Activated naive CD4-positive, alpha-beta T cell treated with anti-CD3 and anti-CD28 coated beads for 36 hours (primary cell): ENCODE data around the gene KLF16. TPM values are rescaled to one million over a fixed set of nuclear protein-coding genes. Genes with fewer than 3 reads are reported as not detected.

Experiments
- CTCF ChIA-PET: fragments of 350-600 bp; sonication (Branson Sonifier 250); formaldehyde crosslinking; loops from one replicate; lab custom pipeline; 2021; ENCODE audit warnings: antibody characterized with exemption; lab: Charles Lee
- DNase-seq: peaks from one replicate; pipeline ENCODE4 v3.0.0-alpha.2; 2020
- H3K27ac Mint-ChIP-seq: one replicate; pipeline ENCODE4 v1.8.0; 2021; ENCODE audit warnings: mild to moderate bottlenecking, mixed read lengths
- H3K27me3 Mint-ChIP-seq: one replicate; pipeline ENCODE4 v1.8.0; 2021; ENCODE audit warnings: low read depth, mixed read lengths
- H3K36me3 Mint-ChIP-seq: one replicate; pipeline ENCODE4 v1.8.0; 2021; ENCODE audit warnings: low read depth, mixed read lengths
- H3K4me1 Mint-ChIP-seq: one replicate; pipeline ENCODE4 v1.8.0; 2021; ENCODE audit warnings: low read depth, mixed read lengths
- H3K4me3 Mint-ChIP-seq: one replicate; pipeline ENCODE4 v1.8.0; 2021; ENCODE audit warnings: mild to moderate bottlenecking, moderate library complexity, mixed read lengths
- H3K9me3 Mint-ChIP-seq: one replicate; pipeline ENCODE4 v1.8.0; 2021; ENCODE audit warnings: mixed read lengths
- intact Hi-C: fragments of 100-400 bp; cut with micrococcal nuclease; formaldehyde crosslinking; loops from one replicate; pipeline ENCODE4 v1.15.1; 2023
- total RNA-seq, 2 experiments: library from RNA; stranded (reverse); gene quantifications; one replicate each; pipeline ENCODE4 v1.2.3, GENCODE V29; 2021

Gene KLF16
- total RNA-seq: 10 to 100 TPM; 13.5 to 15.0 TPM

- H3K9me3 Mint-ChIP-seq: no peaks in the 10 kb centered on the region
- no peaks in the 10 kb centered on the region for H3K27me3 Mint-ChIP-seq
- DNase-seq: no peak
- H3K4me1 Mint-ChIP-seq: peaks cover 38% of the 10 kb centered on the region
- no peaks in the 10 kb centered on the region for H3K36me3 Mint-ChIP-seq
- intact Hi-C loops: loop anchor here (1.0 to 5.0 kb wide), 5 partner anchors 8 to 456 kb away; partner anchors contain the start of genes DAZAP1, DOT1L, IZUMO4 and MBD3
- peak within 1 kb of the TSS; percentile 90 for H3K4me3 Mint-ChIP-seq
- CTCF ChIA-PET: no interaction called here
- peak within 1 kb of the TSS; percentile 84 for H3K27ac Mint-ChIP-seq
Observed at GRCh38 chr19:1863328-1863637, at the start of gene KLF16. KLF16 (minus strand) TSS chr19:1863579; CDS start chr19:1863497, 82 bp downstream.

- H3K27me3 Mint-ChIP-seq: no peaks in the 10 kb centered on the region
- H3K9me3 Mint-ChIP-seq: no peaks in the 10 kb centered on the region
- H3K4me3 Mint-ChIP-seq: no peak overlapping the region
- intact Hi-C loops: no loop called here
- H3K4me1 Mint-ChIP-seq: peaks cover 17% of the 10 kb centered on the region
- no peaks in the 10 kb centered on the region for H3K36me3 Mint-ChIP-seq
- no peak overlapping the region for H3K27ac Mint-ChIP-seq
- CTCF ChIA-PET: no interaction called here
- DNase-seq: no peak
Observed at GRCh38 chr19:1912760-1913505, 49.6 kb upstream of the KLF16 start.

- no peak overlapping the region for H3K27ac Mint-ChIP-seq
- peaks cover 17% of the 10 kb centered on the region for H3K4me1 Mint-ChIP-seq
- DNase-seq: no peak
- CTCF ChIA-PET: no interaction called here
- H3K9me3 Mint-ChIP-seq: no peaks in the 10 kb centered on the region
- H3K4me3 Mint-ChIP-seq: no peak overlapping the region
- intact Hi-C loops: no loop called here
- H3K27me3 Mint-ChIP-seq: no peaks in the 10 kb centered on the region
- H3K36me3 Mint-ChIP-seq: no peaks in the 10 kb centered on the region
Observed at GRCh38 chr19:1911995-1912394, 48.6 kb upstream of the KLF16 start.

GRCh38 chr19:1911098-1911497 is 47.7 kb upstream of the KLF16 start:
- no peaks in the 10 kb centered on the region for H3K9me3 Mint-ChIP-seq
- H3K27me3 Mint-ChIP-seq: no peaks in the 10 kb centered on the region
- no peak for DNase-seq
- CTCF ChIA-PET: no interaction called here
- H3K4me1 Mint-ChIP-seq: peaks cover 17% of the 10 kb centered on the region
- no peak overlapping the region for H3K27ac Mint-ChIP-seq
- no peak overlapping the region for H3K4me3 Mint-ChIP-seq
- no peaks in the 10 kb centered on the region for H3K36me3 Mint-ChIP-seq
- intact Hi-C loops: no loop called here

- Mint-ChIP-seq H3K27ac (no peak overlapping the region), H3K4me3 (no peak overlapping the region), H3K9me3 (no peaks in the 10 kb centered on the region), H3K36me3 (peaks cover 1% of the 10 kb centered on the region), H3K4me1 (peaks cover 23% of the 10 kb centered on the region), H3K27me3 (no peaks in the 10 kb centered on the region)
- DNase-seq: no peak
- intact Hi-C loops: no loop called here
- CTCF ChIA-PET: no interaction called here
Observed at GRCh38 chr19:1910177-1910576, 46.8 kb upstream of the KLF16 start.

- no peaks in the 10 kb centered on the region for H3K27me3 Mint-ChIP-seq
- no peak for DNase-seq
- intact Hi-C loops: loop anchor here (5.0 kb wide), 1 partner anchor 108 kb away; the partner anchor contains the start of gene BTBD2
- CTCF ChIA-PET: no interaction called here
- H3K4me3 Mint-ChIP-seq: no peak overlapping the region
- peaks cover 1% of the 10 kb centered on the region for H3K36me3 Mint-ChIP-seq
- peaks cover 26% of the 10 kb centered on the region for H3K4me1 Mint-ChIP-seq
- H3K9me3 Mint-ChIP-seq: no peaks in the 10 kb centered on the region
- no peak overlapping the region for H3K27ac Mint-ChIP-seq
Observed at GRCh38 chr19:1909761-1910080, 46.3 kb upstream of the KLF16 start.

GRCh38 chr19:1908364-1908678 is 44.9 kb upstream of the KLF16 start:
- no peak for DNase-seq
- H3K9me3 Mint-ChIP-seq: no peaks in the 10 kb centered on the region
- H3K27ac Mint-ChIP-seq: no peak overlapping the region
- intact Hi-C loops: loop anchor here (5.0 kb wide), 1 partner anchor 109 kb away; the partner anchor contains the start of gene BTBD2
- no peaks in the 10 kb centered on the region for H3K27me3 Mint-ChIP-seq
- peaks cover 1% of the 10 kb centered on the region for H3K36me3 Mint-ChIP-seq
- CTCF ChIA-PET: interaction anchor here (0.9 kb wide), 1 partner anchor 21 kb away, joined by 3 read pairs; no protein-coding TSS in a partner anchor
- H3K4me1 Mint-ChIP-seq: peaks cover 40% of the 10 kb centered on the region
- H3K4me3 Mint-ChIP-seq: no peak overlapping the region

- no peak overlapping the region for H3K27ac Mint-ChIP-seq
- H3K9me3 Mint-ChIP-seq: no peaks in the 10 kb centered on the region
- H3K27me3 Mint-ChIP-seq: no peaks in the 10 kb centered on the region
- intact Hi-C loops: loop anchor here (5.0 kb wide), 1 partner anchor 110 kb away; the partner anchor contains the start of gene BTBD2
- DNase-seq: no peak
- H3K36me3 Mint-ChIP-seq: peaks cover 1% of the 10 kb centered on the region
- no peak overlapping the region for H3K4me3 Mint-ChIP-seq
- peaks cover 45% of the 10 kb centered on the region for H3K4me1 Mint-ChIP-seq
- CTCF ChIA-PET: no interaction called here
Observed at GRCh38 chr19:1907563-1908363, 44.4 kb upstream of the KLF16 start.

GRCh38 chr19:1906985-1907562 is 43.7 kb upstream of the KLF16 start:
- Mint-ChIP-seq H3K4me1 (peaks cover 47% of the 10 kb centered on the region), H3K9me3 (no peaks in the 10 kb centered on the region), H3K27me3 (no peaks in the 10 kb centered on the region), H3K36me3 (peaks cover 1% of the 10 kb centered on the region), H3K27ac (no peak overlapping the region), H3K4me3 (no peak overlapping the region)
- CTCF ChIA-PET: no interaction called here
- intact Hi-C loops: loop anchor here (5.0 kb wide), 1 partner anchor 110 kb away; the partner anchor contains the start of gene BTBD2
- DNase-seq: no peak

GRCh38 chr19:1905863-1906375 is 42.5 kb upstream of the KLF16 start:
- H3K9me3 Mint-ChIP-seq: no peaks in the 10 kb centered on the region
- CTCF ChIA-PET: no interaction called here
- peak overlapping the region; percentile 70 for H3K27ac Mint-ChIP-seq

GRCh38 chr19:1905110-1905862 is 41.9 kb upstream of the KLF16 start, which contains the start of the genes ADAT3 and SCAMP4:
ADAT3 (plus strand) TSS chr19:1905399; CDS start chr19:1912048, 6,649 bp downstream.
SCAMP4 (plus strand) TSS chr19:1905399; CDS start chr19:1915020, 9,621 bp downstream.
- Mint-ChIP-seq H3K36me3 (peaks cover 1% of the 10 kb centered on the region), H3K4me1 (peaks cover 46% of the 10 kb centered on the region), H3K9me3 (no peaks in the 10 kb centered on the region), H3K27me3 (no peaks in the 10 kb centered on the region), H3K27ac (peak within 1 kb of the TSS; percentile 89), H3K4me3 (peak within 1 kb of the TSS; percentile 89)
- DNase-seq: peak; percentile 99
- CTCF ChIA-PET: no interaction called here
- intact Hi-C loops: loop anchor here (1.0 to 5.0 kb wide), 8 partner anchors 8 to 332 kb away; partner anchors contain the start of genes BTBD2, PLEKHJ1 and SF3A2

More at GRCh38 chr19:1905863-1906375, 42.5 kb upstream of the KLF16 start:
- H3K36me3 Mint-ChIP-seq: peaks cover 1% of the 10 kb centered on the region
- H3K4me3 Mint-ChIP-seq: peak overlapping the region; percentile 89
- H3K4me1 Mint-ChIP-seq: peaks cover 47% of the 10 kb centered on the region
- intact Hi-C loops: loop anchor here (1.0 to 5.0 kb wide), 8 partner anchors 9 to 331 kb away; partner anchors contain the start of genes BTBD2, PLEKHJ1 and SF3A2
- DNase-seq: no peak
- H3K27me3 Mint-ChIP-seq: no peaks in the 10 kb centered on the region
